Hepatic stellate cell (primary cell): ENCODE results near the gene ZNF497.
A peak's percentile ranks its signal among the peaks of the same experiment; 100 is the strongest.
"Not testable (repeated sequence)": the region's sequence is repeated elsewhere in the genome, so short reads cannot be mapped to it uniquely, and the experiment has no call there.

Experiments
- DNase-seq: peaks from one replicate; pipeline ENCODE4 v3.0.0; 2011; ENCODE audit warnings: low spot score

The ZNF497 gene

DNA sequence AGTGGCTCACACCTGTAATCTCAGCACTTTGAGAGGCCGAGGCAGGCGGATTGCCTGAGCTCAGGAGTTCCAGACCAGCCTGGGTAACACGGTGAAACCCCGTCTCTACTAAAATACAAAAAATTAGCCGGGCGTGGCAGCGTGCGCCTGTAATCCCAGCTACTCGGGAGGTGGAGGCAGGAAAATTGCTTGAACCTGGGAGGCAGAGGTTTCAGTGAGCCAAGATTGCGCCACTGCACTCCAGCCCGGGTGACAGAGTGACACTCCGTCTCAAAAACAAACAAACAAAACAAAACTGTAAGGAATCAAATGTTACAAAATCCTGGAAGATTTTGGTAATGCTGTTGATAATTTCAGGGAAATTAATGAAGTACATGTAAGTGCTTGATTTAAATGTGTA lies 14.5 kb downstream of the ZNF497 start:
- not testable (repeated sequence) for DNase-seq

DNA sequence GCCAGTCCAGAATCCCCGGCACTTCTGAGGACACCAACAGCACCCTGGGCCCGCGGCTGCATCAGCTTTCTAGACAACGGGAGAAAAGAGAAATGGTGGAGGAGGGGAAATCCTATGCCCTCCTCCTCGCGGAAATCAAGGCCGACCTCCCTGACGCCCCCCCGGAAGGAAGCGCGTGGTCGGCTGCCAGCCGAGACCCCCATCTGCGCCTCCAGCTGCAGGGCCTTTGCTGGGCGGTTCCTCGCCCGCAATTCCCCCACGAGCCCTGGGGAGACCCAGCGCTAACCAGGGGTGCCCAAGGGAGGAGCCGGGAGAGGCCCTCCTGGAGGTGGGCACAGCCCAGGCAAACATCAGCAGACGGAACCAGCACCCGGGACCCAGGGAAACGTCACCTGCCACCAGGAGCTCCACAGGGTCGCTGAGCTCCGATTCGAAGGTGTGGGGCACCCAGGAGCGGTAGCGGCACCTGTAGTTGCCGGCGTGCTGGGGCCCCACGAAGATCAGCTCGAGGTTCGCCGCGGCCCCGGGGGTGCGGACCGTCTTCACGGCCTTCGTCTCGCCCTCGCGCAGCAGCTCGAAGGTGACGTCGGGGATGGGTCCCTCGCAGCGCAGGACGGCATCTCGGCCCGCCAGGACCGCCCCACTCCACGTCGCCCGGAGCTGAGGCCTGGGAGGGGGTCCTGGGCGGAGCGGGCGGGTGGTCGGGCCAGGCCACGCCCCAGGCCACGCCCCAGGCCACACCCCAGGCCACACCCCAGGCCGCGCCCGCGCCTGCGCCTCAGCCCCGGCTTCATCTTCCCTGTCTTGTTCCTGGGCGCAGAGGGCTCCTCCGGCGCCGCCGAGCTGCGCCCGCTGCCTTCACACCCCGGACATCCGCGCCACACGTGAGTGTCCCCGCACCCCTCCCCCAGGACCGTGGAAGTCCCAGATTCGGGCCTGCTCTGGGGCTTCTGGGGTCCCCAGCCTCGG lies 15.3 kb downstream of the ZNF497 start:
- DNase-seq, result peak; percentile 94

DNA sequence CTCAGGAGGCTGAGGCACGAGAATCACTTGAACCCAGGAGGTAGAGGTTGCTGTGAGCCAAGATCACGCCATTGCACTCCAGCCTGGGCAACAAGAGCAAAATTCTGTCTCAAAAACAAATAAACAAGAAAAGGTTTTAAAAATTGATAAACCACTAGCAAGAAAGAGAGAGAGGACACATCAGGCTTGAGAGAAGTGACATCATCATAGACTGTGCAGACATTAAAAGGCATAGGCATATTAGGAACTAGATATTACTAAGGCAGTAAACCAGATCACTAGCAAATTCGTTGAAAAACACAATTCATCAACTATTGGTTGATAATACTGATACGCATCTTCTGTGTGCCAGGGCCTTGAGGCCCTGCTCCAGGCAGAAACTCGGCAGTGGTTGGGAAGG lies 17.0 kb downstream of the ZNF497 start:
- DNase-seq, result no peak

DNA sequence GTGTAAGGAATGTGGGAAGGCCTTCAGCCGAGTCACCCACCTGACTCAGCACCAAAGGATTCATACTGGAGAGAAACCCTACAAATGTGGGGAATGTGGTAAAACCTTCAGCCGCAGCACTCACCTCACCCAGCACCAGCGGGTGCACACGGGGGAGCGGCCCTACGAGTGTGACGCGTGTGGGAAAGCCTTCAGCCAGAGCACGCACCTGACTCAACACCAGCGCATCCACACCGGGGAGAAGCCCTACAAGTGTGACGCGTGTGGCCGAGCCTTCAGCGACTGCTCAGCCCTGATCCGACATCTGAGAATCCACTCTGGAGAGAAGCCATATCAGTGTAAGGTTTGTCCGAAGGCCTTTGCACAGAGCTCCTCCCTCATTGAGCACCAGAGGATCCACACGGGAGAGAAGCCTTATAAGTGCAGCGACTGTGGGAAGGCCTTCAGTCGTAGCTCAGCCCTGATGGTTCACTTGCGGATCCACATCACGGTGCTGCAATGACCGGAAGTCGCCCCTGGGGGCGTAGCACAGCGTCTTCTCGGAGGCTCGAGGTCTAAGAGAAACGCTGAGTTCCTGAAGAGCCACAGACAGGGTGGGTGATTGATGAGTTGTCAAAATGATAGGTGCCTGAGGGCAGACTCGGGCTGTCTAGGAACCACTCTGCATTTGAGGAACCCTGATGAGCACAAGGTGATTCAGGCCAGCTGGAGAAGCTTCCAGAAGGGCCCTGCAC lies 23.6 kb downstream of the ZNF497 start:
- no peak for DNase-seq

DNA sequence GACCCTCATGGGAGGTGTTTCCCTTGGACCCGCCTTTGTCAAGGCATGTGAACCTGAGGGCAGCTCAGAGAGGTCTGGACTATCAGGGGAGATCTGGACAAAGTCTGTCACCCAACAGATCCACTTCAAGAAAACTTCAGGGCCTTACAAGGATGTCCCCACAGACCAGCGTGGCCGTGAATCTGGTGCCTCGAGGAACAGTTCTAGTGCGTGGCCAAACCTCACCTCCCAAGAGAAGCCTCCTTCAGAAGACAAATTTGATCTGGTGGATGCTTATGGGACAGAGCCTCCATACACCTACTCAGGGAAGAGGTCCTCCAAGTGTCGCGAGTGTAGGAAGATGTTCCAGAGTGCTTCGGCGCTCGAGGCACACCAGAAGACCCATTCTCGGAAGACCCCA lies 24.2 kb downstream of the ZNF497 start:
- DNase-seq, result no peak

DNA sequence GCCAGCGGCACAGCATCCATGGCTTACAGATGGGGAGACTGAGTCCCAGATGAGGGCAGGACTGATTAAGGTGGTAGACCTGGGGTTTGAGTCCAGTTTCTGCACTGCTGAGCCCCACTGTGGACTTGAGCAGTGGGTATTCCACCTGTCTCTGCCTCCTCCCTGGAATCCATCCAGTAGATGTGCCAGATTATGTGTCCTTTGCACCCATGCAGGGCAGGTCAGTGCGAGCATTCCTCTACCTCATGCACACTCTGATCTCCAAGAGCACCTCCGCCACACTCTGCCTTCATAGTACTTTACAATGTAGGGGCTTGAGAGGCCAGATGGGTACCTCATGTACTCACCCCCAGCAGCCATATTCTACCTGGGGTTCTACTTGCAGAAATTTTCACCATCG lies 25.7 kb downstream of the ZNF497 start:
- DNase-seq, result no peak

DNA sequence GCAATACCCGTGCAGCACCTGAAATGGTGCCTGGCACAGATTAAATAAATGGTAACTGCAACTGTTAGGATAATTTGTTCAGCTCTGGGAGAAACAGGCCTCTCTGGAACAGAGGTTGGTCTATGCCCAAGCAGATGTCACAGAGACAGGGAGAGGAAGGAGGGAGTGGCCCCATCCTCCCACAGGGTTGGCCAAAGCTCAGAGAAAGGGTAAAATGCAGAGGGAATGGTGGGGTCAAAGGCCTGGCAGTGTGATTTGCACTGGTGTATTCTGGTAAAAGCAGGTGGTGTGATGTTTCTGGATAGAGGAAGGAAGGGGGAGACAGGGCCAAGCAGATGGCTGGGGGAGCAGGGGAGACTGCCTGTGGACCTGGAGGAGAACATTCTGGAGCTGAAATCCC lies 26.3 kb downstream of the ZNF497 start:
- DNase-seq, result no peak

DNA sequence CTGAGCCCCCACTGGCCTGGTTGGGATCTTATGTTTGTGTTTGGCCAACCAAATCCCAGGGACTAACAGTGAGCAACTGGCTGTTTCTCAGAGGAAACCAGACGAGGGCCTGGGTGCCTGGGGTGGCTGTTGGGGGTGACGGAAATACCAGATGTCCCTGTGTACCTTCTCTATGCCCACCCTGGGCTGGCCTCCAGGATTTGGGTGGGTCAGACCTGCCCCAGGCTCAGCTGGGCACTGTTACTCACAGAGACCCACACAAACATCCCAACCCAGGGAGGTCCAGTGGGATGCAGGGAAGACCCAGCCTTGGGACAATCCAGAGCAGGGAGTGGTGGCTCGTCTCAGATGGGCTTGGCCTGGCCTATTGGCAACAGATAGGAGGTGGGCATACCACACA lies 26.9 kb downstream of the ZNF497 start:
- no peak for DNase-seq

DNA sequence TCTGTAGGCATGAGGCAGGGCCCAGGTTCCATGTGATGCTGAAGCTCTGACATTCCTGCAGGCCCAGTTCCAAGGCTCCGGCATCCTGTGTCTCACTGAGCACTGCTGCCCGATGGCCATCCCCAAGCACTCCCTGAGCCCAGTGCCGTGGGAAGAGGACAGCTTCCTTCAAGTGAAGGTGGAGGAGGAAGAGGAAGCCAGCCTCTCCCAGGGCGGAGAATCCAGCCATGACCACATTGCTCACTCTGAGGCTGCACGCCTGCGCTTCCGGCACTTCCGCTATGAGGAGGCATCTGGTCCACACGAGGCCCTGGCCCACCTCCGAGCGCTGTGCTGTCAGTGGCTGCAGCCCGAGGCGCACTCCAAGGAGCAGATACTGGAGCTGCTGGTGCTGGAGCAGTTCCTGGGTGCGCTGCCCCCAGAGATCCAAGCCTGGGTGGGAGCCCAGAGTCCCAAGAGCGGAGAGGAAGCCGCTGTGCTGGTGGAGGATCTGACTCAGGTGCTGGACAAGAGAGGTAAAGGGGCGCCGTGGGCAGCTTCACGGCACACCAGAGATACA lies 27.8 kb downstream of the ZNF497 start:
- DNase-seq, result no peak

DNA sequence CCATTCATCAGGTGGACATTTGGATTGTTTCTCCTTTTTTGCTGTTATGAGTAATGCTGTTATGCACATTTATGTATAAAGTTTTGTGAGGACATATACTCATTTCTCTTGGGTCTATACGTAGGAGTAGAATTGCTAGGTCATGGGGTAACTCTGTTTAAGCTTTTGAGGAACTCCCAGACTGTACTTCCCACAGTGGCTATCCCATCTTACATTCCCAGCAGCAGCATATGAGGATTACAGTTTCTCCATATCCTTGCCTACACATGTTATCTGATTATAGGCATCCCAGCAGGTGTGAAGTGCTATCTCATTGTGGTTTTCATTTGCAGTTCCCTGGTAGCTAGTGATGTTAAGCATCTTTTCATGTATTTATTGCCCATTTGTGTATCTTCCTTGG lies 29.9 kb downstream of the ZNF497 start:
- DNase-seq, result no peak

DNA sequence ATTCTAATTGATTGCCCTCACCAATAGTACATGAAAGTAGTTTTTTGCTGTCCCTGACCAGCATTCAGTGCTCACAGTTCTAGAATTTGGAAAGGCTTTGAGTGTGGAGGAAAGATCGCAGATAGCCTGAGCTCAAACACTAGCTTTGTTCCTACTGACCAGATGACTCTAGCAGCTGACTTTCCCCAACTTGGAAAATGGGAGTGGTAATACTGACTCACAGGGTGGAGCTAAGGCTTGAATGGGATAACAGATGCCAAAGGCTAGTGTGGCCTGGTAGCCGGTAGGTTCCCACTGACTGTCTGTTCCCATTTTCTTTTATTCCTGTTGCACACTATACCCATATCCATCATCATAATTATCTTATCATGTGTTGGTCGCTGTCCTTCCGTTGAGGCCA lies 32.1 kb downstream of the ZNF497 start:
- DNase-seq, result peak; percentile 81

DNA sequence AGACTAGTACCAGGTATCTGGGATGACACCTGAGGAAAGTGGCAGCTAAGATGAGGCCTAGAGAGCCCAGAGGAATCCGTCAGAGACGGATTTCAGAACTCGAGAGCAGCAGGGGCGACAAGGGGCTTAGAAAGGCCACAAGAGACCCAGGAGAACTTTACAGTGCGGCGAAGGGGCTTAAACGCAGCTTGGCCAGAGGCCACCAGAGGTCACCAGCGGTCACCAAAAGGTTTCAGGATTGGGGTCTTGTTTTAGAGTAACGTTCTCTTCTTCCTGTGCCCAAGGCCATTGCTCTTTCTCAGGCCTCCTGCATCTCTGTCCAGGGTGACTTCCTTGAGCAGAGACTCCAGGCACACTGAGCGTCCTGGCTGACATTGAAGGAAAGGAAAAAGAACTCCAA lies 33.6 kb downstream of the ZNF497 start:
- no peak for DNase-seq

DNA sequence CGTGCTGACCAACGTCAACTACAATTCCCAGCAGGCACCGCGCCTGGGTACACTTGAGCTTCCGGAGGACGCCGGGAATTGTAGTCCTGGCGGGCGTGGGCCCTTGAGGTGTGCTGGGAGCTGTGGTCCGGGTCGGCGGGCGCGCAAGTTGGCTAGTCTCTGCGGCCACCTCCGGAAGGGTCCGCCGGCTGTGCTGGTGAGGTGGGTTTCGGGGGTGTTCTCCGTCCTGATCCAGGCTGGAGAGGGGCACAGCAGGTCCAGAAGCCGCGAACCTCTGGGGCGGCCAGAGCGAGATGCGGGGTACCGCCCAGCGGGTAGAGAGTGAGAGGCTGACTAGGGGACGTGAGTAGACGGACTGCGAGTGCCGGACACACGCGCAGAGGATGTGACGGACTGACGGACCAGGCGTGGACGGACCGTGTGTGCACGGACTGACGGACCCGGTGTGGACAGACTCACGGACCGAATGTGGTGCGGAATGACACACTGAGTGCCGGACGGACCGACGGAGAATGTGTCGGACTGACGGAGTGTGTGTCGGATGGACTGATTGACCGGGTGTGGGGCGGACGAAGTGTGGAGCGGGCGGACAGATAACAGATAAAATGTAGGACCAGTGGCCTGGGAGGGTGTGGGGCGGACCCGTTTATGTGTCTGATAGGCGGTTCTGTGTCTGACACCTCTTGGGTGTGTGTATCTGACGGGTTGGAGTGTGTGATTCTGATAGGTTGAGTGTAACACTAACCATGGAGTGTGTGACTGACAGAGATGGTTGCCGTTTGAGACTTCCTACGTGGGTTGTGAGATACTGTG lies 35.4 kb downstream of the ZNF497 start, which contains the start of gene ZSCAN22:
Gene ZSCAN22, plus strand, starts transcription at position 81 of the 813 bp plus-strand sequence. CDS start 7,809 bp downstream, outside the sequence.
- DNase-seq, result peak; percentile 98

DNA sequence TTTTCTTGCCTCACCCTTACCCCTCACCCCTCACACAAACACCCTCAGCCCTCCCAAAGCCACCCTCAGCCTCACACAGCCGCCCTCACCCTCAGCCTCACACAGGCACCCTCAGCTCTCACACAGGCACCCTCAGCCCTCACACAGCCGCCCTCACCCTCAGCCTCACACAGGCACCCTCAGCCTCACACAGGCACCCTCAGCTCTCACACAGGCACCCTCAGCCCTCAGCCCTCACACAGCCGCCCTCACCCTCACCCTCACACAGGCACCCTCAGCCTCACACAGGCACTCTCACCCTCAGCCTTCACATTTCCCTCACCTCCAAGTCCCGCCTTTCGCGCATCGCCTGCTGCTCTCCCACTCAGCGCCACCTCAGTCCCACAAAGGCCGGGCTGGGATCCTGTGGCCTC lies 36.0 kb downstream of the ZNF497 start:
- DNase-seq, result no peak

DNA sequence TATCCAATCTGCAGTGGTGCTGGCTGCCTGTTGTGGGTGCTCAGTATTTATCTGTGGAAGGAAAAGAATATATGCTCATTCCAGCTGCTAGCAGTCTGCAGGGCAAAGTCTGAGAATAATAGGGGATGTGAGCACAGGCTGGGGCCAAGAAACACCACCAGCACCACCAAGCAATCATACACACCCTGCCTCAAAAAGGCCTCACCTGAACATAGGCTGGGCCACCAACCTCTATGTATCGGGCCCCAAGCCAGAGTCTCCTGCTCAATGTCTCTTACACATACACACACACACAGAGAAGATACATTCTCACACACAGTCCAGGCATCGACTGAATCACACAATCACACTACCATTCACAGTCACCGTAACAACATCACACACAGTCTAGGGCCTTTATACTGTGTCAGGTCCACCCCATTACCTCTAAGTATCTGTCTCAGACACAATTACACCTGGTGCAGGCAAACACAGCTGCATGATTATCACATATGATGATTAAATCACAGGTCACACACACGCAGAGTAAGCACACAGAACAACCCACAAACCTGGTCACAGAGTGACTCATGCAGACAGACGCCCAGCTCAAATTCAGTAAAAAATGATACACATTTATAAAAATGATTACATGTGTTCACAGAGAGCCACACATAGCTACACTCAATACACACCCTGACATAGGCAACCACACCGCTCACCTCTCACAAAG lies 37.1 kb downstream of the ZNF497 start:
- no peak for DNase-seq

DNA sequence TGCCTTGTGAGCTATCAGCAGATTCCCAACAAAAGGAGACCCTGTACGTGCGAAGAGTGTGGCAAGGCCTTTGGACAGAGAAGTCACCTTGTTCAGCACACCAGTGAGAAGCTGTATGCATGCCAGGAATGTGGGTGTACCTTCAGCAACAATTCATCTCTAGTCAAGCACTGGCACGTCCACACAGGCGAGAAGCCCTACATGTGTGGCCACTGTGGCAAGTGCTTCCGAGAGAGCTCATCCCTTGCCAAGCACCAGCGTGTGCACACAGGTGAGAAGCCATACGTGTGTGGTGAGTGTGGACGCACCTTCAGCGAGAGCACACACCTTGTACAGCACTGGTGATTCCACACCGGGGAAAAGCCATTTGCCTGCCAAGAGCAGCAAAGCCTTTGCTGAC lies 43.3 kb downstream of the ZNF497 start:
- no peak for DNase-seq

DNA sequence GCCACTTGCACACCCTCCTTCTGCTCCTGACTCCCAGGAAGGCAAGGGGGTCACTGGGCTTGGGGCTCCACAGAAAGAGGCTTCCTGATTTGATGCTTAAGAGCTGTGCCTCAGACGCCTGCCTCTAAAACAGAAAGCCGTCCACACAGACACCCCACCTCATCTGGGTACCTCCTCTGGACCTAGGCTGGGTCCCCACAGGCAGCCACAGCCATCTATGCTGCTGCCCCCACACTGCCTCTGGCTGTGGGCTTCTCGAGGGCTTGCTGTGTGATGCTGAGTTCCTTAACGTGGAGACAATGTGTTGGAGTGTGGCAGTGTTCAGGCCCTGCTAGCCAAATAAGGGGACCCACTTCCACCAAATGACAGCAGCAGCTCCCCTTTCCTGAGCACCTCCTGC lies 44.3 kb downstream of the ZNF497 start:
- no peak for DNase-seq

DNA sequence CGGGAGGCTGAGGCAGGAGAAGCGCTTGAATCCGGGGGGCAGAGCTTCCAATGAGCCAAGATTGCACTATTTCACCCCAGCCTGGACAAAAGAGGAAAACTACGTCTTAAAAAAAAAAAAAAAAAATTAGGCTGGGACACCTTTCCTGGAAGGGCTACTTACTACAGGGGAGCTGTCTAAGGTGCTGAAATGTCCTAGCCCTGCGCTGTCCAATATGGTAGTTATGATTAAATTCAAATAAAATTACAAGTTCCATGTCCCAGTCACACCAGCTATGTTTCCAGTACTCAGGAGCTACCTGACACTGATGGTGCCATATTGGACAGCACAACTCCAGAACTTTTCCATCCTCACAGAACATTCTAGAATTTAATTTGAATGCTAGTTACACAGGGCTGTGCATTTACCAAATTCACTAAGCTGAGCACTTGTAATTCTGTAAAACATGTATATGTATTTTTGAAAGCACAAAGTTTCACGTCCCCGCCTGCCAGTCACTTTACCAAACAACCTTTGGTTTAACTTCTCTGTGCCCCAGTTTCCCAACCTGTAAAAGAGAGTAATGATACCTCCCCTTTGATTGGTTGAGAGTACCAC lies 45.0 kb downstream of the ZNF497 start:
- DNase-seq, result peak; percentile 24

DNA sequence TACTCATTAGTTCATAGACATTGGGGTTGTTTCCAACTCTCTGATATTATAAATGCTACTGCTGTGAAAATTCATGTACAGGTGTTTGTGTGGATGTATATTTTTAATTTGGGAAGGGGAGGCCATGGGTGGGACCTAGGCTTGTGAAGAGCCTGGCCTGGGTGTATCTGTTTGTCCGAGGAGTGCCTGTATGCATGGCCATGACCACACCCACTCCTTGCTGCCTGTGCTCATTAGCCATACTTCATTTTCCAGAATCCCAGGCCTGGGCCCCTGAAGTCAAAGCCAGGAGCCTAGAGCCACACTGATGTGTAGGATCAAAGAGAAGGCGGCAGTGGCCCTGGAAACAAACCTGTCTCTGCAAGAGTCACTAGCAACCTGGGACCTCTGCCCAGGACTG lies 47.0 kb downstream of the ZNF497 start:
- no peak for DNase-seq

DNA sequence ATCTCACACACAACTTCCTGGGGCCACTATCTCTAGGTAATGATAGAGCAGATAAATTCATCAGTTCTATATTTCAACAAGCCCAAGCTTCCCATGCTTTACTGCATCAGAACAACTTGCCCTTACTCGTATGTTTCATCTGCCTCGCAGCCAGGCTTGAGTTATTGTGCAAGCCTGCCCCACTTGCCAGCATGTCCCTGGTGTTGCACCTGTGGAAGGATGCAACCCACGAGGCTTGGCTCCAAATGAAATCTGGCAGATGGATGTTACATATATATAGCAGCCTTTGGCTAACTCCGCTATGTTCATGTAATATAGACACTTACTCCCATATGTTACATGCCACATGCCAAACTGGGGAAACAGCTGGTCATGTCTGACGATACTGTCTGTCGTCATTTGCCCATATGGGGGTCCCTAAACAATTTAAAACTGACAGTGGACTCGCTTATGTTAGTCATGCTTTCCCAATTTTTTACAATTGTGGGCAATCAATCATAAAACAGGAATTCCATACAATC lies 51.1 kb downstream of the ZNF497 start:
- no peak for DNase-seq

DNA sequence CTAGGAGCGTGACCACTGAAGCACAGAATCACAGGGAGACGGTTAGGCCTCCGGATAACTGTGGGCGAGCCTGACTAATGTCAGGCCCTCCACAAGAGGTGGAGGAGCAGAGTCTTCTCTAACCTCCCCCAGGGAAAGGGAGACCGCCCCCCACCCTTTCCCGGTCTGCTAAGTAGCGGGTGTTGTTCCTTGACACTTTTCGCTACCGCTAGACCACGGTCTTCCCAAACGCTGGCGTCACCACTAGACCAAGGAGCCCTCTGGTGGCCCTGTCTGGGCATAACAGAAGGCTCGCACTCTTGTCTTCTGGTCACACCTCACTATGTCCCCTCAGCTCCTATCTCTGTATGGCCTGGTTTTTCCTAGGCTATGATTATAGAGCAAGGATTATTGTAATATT lies 51.9 kb downstream of the ZNF497 start:
- DNase-seq, result not testable (repeated sequence)
